ENCODE measurements around the gene DDX49. TPM values are rescaled to one million over a fixed set of nuclear protein-coding genes. Genes with fewer than 3 reads are reported as not detected.

Gene DDX49
- total RNA-seq, result 49.0 and 53.6 TPM in 2 replicates

- peak within 1 kb of the TSS; percentile 60 for H3K27ac Mint-ChIP-seq
- no peaks in the 10 kb centered on the region for H3K27me3 Mint-ChIP-seq
- intact Hi-C loops (cut with micrococcal nuclease), result loop anchor here (1.0 to 10.0 kb wide), 13 partner anchors 13 to 401 kb away; partner anchors contain the start of genes ARMC6, BORCS8, CRTC1 and ELL
- DNase-seq (peak; percentile 94), ATAC-seq (ENCODE audit: low read depth) (peak; percentile 96)
- H3K36me3 Mint-ChIP-seq (ENCODE audit: low read depth), result peaks cover 60% of the 10 kb centered on the region
- TF ChIP-seq, protein P1, sequence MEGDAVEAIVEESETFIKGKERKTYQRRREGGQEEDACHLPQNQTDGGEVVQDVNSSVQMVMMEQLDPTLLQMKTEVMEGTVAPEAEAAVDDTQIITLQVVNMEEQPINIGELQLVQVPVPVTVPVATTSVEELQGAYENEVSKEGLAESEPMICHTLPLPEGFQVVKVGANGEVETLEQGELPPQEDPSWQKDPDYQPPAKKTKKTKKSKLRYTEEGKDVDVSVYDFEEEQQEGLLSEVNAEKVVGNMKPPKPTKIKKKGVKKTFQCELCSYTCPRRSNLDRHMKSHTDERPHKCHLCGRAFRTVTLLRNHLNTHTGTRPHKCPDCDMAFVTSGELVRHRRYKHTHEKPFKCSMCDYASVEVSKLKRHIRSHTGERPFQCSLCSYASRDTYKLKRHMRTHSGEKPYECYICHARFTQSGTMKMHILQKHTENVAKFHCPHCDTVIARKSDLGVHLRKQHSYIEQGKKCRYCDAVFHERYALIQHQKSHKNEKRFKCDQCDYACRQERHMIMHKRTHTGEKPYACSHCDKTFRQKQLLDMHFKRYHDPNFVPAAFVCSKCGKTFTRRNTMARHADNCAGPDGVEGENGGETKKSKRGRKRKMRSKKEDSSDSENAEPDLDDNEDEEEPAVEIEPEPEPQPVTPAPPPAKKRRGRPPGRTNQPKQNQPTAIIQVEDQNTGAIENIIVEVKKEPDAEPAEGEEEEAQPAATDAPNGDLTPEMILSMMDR (IDR thresholded peaks at IDR 0.05), result no peak
- CTCF ChIA-PET, result interaction anchor here (0.7 to 1.2 kb wide), 5 partner anchors 22 to 1208 kb away, joined by 3 to 4 read pairs (median 3); partner anchors contain the start of genes HOMER3 and KXD1
- POLR2A ChIA-PET, result interaction anchor here (0.5 to 2.0 kb wide), 28 partner anchors 8 to 1366 kb away, joined by 3 to 23 read pairs (median 4); partner anchors contain the start of genes KXD1, REX1BD, SLC25A42 and UBA52
- peaks cover 46% of the 10 kb centered on the region for H3K4me1 Mint-ChIP-seq
- H3K4me3 Mint-ChIP-seq, result peak within 1 kb of the TSS; percentile 91
- H3K9me3 Mint-ChIP-seq, result no peaks in the 10 kb centered on the region
Observed at GRCh38 chr19:18919086-18919899, at the start of gene DDX49, which contains the start of gene COPE. Gene DDX49 (plus strand): TSS chr19:18919715. CDS start chr19:18919742, 27 bp downstream. Gene COPE (minus strand): TSS chr19:18919387. CDS start chr19:18919348, 39 bp downstream.

DNA sequence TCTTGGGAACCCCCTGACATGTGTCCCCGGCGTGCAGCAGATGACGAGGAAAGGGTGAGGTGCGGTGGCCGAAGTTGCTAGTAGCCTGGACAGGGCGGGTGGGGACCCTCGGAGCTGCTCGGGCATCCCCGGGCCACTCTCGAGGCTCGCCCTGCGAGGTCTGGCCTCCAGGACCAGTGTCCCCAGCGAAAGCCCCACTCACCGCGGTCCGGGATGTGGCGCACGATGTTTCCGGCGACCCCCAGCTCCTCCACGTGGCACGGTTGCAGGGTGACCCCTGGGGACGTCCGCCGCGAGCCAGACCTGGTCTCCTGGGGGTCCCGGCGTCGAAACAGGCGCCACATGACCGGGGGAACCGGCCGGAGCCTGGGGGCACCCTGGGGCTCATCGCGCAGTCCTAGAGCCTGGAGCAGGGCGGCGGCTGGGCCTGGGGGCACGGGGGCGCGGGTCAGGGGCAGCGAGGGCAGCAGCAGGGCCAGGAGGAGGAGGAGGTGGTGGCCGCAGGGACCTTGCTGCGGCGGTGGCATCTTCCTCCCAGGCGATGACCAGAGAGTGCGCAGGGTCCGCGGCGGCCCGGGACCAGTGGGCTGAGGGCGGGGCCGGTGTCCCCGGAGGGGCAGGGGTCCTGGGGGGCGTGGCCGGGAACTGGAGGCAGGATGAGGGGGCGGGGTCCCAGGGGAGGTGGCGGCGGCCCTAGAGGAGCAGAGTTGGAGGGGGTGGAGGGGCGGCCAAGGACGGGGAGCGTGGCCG is 49.6 kb upstream of the DDX49 start:
- ATAC-seq (ENCODE audit: low read depth) (no peak), DNase-seq (no peak)
- Mint-ChIP-seq H3K4me3 (no peak overlapping the region), H3K27me3 (peaks cover 18% of the 10 kb centered on the region), H3K36me3 (ENCODE audit: low read depth) (peaks cover 28% of the 10 kb centered on the region), H3K27ac (no peak overlapping the region), H3K4me1 (peaks cover 8% of the 10 kb centered on the region), H3K9me3 (no peaks in the 10 kb centered on the region)
- ChIA-PET CTCF (no interaction called here), POLR2A (no interaction called here)
- TF ChIP-seq, protein P1 (IDR thresholded peaks at IDR 0.05), result no peak
- intact Hi-C loops (cut with micrococcal nuclease), result no loop called here

DNA sequence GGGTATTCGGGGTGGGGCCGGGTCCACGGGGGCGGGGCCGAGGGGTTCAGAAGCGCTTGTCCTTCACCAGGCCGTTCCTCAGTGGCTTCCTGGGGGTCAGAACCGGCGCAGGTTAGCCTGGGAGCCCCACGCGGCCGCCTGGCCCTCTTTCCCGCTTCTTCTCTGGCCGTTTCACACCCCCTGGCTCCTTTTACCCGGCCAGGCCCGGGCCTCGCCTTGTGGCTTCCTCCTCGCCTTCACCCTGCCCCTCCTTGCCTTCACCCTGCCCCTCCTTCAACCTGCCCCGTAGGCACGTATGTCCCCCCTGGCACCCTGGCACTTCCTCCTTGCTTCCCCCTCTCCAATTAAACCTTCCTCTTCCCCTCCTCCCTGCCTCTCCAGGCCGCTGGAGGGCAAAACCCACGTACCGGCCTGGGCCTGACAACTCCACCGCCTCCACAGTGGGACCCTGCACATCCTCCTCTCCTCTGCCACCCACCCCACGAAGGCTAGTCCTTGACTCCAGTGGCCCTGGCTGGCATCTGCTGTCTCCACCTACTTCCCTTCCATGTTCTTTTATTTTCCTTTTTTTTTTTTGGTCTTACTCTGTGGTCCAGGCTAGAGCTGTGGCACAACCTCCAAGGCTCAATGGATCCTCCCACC is 48.9 kb upstream of the DDX49 start:
- Mint-ChIP-seq H3K27me3 (peaks cover 18% of the 10 kb centered on the region), H3K4me3 (peak overlapping the region; percentile 55), H3K27ac (no peak overlapping the region), H3K9me3 (no peaks in the 10 kb centered on the region), H3K4me1 (peaks cover 8% of the 10 kb centered on the region), H3K36me3 (ENCODE audit: low read depth) (peaks cover 22% of the 10 kb centered on the region)
- intact Hi-C loops (cut with micrococcal nuclease), result no loop called here
- TF ChIP-seq, protein P1 (IDR thresholded peaks at IDR 0.05), result no peak
- ChIA-PET POLR2A (no interaction called here), CTCF (no interaction called here)
- DNase-seq (no peak), ATAC-seq (ENCODE audit: low read depth) (no peak)

- H3K4me3 Mint-ChIP-seq, result no peak overlapping the region
- ChIA-PET POLR2A (no interaction called here), CTCF (no interaction called here)
- H3K27ac Mint-ChIP-seq, result no peak overlapping the region
- peaks cover 15% of the 10 kb centered on the region for H3K36me3 Mint-ChIP-seq (ENCODE audit: low read depth)
- H3K27me3 Mint-ChIP-seq, result peaks cover 18% of the 10 kb centered on the region
- DNase-seq (no peak), ATAC-seq (ENCODE audit: low read depth) (no peak)
- intact Hi-C loops (cut with micrococcal nuclease), result no loop called here
- TF ChIP-seq, protein P1 (IDR thresholded peaks at IDR 0.05), result no peak
- peaks cover 8% of the 10 kb centered on the region for H3K4me1 Mint-ChIP-seq
- no peaks in the 10 kb centered on the region for H3K9me3 Mint-ChIP-seq
Observed at GRCh38 chr19:18871543-18871942, 48.0 kb upstream of the DDX49 start.

Measured in activated B cell treated with CpG ODN at 0.5 μM for 24 hours (primary cell).